HepG2 (cell line): ENCODE measurements around the gene STARD13. TPM values are rescaled to one million over a fixed set of nuclear protein-coding genes. Genes with fewer than 3 reads are reported as not detected.

Experiments
- AHR ChIP-seq: IDR thresholded peaks from 2 replicates; pipeline ENCODE4 v1.6.1; 2018; ENCODE audit warnings: missing genetic modification reagents, missing compliant biosample characterization
- ATAD3A ChIP-seq: sonication (generic); formaldehyde crosslinking; IDR thresholded peaks from 2 replicates; pipeline ENCODE4 v1.4.0; 2020; ENCODE audit warnings: missing genetic modification reagents
- CBX2 ChIP-seq, 2 experiments: fragments of 200-600 bp in 1 of 2; sonication (generic); formaldehyde crosslinking in 1 of 2; IDR thresholded peaks; 2 replicates each; pipeline versions ENCODE4 v1.7.0 to v1.8.1; 2018 to 2022; ENCODE audit warnings: low read depth in 2 of 2, low read length in 1 of 2, mild to moderate bottlenecking in 1 of 2, missing genetic modification reagents in 1 of 2
- CEBPG ChIP-seq: IDR thresholded peaks from 2 replicates; pipeline ENCODE4 v1.6.1; 2016
- HDAC1 ChIP-seq: sonication (generic); formaldehyde crosslinking; IDR thresholded peaks from 2 replicates; pipeline ENCODE4 v1.5.1; 2020; ENCODE audit warnings: mild to moderate bottlenecking, missing genetic modification reagents
- HNRNPUL1 ChIP-seq: fragments of 200-400 bp; formaldehyde crosslinking; IDR thresholded peaks from 2 replicates; pipeline ENCODE4 v1.6.1; 2017; ENCODE audit warnings: low read depth, mild to moderate bottlenecking, low read length, moderate library complexity
- KLF6 ChIP-seq: IDR thresholded peaks from 2 replicates; pipeline ENCODE4 v1.8.0; 2016; ENCODE audit warnings: missing biosample characterization, missing genetic modification reagents
- NFYB ChIP-seq: sonication (generic); formaldehyde crosslinking; IDR thresholded peaks from 2 replicates; pipeline ENCODE4 v1.4.0; 2020; ENCODE audit warnings: missing genetic modification reagents
- PAX8 ChIP-seq: sonication (generic); formaldehyde crosslinking; IDR thresholded peaks from 2 replicates; pipeline ENCODE4 v1.8.0; 2022; ENCODE audit warnings: mild to moderate bottlenecking, missing genetic modification reagents, borderline replicate concordance
- SNRNP70 ChIP-seq: fragments of 200-400 bp; formaldehyde crosslinking; IDR thresholded peaks from 2 replicates; pipeline ENCODE4 v1.6.1; 2017; ENCODE audit warnings: mild to moderate bottlenecking, low read depth, low read length, moderate library complexity
- SRSF4 ChIP-seq: fragments of 200-400 bp; formaldehyde crosslinking; IDR thresholded peaks from one replicate; pipeline ENCODE4 v1.6.1; 2018; ENCODE audit warnings: mild to moderate bottlenecking, low read depth, low read length, moderate library complexity; ENCODE audit not compliant: poor library complexity, severe bottlenecking
- YY1 ChIP-seq: IDR thresholded peaks from 2 replicates; pipeline ENCODE4 v1.6.1; 2011; ENCODE audit warnings: low read length, low read depth, moderate library complexity, mild to moderate bottlenecking; ENCODE audit not compliant: insufficient read depth, insufficient replicate concordance
- ZBTB3 ChIP-seq: sonication (generic); formaldehyde crosslinking; IDR thresholded peaks from 2 replicates; pipeline ENCODE4 v1.4.0; 2020; ENCODE audit warnings: low read depth, mild to moderate bottlenecking, moderate library complexity, missing genetic modification reagents, borderline replicate concordance
- ZBTB7B ChIP-seq: sonication (generic); formaldehyde crosslinking; IDR thresholded peaks from 2 replicates; pipeline ENCODE4 v1.4.0; 2020; ENCODE audit warnings: missing genetic modification reagents
- ZNF30 ChIP-seq: sonication (generic); formaldehyde crosslinking; IDR thresholded peaks from 2 replicates; pipeline ENCODE4 v1.5.0; 2020; ENCODE audit warnings: mild to moderate bottlenecking, missing genetic modification reagents
- ZNF382 ChIP-seq: sonication (generic); formaldehyde crosslinking; IDR thresholded peaks from 2 replicates; pipeline ENCODE4 v1.5.0; 2020; ENCODE audit warnings: missing genetic modification reagents, mild to moderate bottlenecking, borderline replicate concordance
- ZNF383 ChIP-seq: sonication (generic); formaldehyde crosslinking; IDR thresholded peaks from 2 replicates; pipeline ENCODE4 v1.4.0; 2020; ENCODE audit warnings: missing genetic modification reagents, mild to moderate bottlenecking, borderline replicate concordance
- ZNF567 ChIP-seq: sonication (generic); formaldehyde crosslinking; IDR thresholded peaks from 2 replicates; pipeline ENCODE4 v1.8.1; 2023; ENCODE audit warnings: mild to moderate bottlenecking, missing genetic modification reagents, borderline replicate concordance
- ZNF703 ChIP-seq: sonication (generic); formaldehyde crosslinking; IDR thresholded peaks from 2 replicates; pipeline ENCODE4 v1.5.1; 2020; ENCODE audit warnings: missing genetic modification reagents, mild to moderate bottlenecking, moderate library complexity, borderline replicate concordance
- polyA plus RNA-seq, 8 experiments: library from polyadenylated mRNA; depleted of rRNA in 3 of 8; stranded (reverse) in 7 of 8; unstranded in 1 of 8; fragments of >200 nt; fragmentation: Illumina TruSeq in 4 of 8; extraction: Trizol in 4 of 8; gene quantifications; 2 replicates each; pipeline versions ENCODE4 v1.2.1 to v1.2.3, GENCODE V29; 2011 to 2016; ENCODE audit warnings: low read depth in 4 of 8, missing spikeins in 1 of 8, mixed read lengths in 1 of 8; ENCODE audit not compliant: insufficient read depth in 1 of 8
- total RNA-seq, 5 experiments: library from RNA; depleted of rRNA; stranded (reverse); fragments of >200 nt; fragmentation: Illumina TruSeq; extraction: Trizol; gene quantifications; 2 replicates each; pipeline ENCODE4 v1.2.3, GENCODE V29; 2016; ENCODE audit warnings: low read depth in 1 of 5
- TF ChIP-seq, protein P1 (sequence below): fragments of 450-650 bp; IDR thresholded peaks from 2 replicates; pipeline ENCODE4 v1.6.1; 2017; ENCODE audit warnings: mild to moderate bottlenecking
- TF ChIP-seq, protein P2 (sequence below): sonication (generic); formaldehyde crosslinking; IDR thresholded peaks from 2 replicates; pipeline ENCODE4 v1.8.1; 2023; ENCODE audit warnings: mild to moderate bottlenecking, moderate library complexity, missing genetic modification reagents
- TF ChIP-seq, protein P3 (sequence below): sonication (generic); formaldehyde crosslinking; IDR thresholded peaks from 2 replicates; pipeline ENCODE4 v1.8.0; 2022; ENCODE audit warnings: missing genetic modification reagents, mild to moderate bottlenecking, moderate library complexity, borderline replicate concordance
- TF ChIP-seq, protein P4 (sequence below): sonication (generic); formaldehyde crosslinking; IDR thresholded peaks from 2 replicates; pipeline ENCODE4 v1.5.0; 2020; ENCODE audit warnings: missing genetic modification reagents

Gene STARD13
- total and polyA plus RNA-seq, 2 of the 13 experiments (the other 11 are each of a cell fraction or from before 2014, with no cell fraction given), result 12.8 to 14.3 TPM

DNA sequence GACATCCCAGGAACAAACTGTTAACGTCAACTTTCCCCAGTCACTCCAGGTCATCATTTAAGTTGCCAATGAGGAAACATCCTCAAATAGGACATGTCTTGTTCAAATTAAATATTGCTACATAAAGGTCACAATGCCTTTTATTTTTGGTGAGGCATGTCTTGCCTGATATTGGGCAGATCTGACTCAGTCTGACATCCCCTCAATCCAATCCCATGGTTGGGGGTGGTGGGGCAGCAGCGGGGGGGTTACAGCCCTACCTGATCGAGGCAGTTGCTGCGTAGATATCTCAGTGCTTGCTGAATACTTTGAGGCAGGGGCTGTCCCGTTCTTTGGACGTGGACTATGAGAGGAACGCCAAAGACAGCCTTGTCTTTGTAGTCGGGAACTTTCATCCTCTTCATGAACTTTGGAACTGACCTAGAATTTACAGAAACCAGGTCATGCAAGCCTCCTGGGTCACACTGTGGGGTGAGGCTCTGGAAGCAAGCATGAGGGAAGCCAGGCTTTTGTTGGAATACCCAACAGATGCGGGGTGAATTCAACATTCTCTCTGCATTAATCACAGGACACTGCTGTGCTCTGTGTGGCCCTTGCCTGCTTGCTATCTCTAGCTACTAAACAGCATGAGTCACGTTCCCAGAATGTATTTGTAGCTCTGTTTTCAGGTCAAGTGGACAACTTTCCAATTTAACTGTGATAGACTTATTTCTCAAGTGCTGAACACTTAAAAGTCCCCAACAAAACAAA lies 159.6 kb downstream of the STARD13 start (continued):
- TF ChIP-seq, protein P1, sequence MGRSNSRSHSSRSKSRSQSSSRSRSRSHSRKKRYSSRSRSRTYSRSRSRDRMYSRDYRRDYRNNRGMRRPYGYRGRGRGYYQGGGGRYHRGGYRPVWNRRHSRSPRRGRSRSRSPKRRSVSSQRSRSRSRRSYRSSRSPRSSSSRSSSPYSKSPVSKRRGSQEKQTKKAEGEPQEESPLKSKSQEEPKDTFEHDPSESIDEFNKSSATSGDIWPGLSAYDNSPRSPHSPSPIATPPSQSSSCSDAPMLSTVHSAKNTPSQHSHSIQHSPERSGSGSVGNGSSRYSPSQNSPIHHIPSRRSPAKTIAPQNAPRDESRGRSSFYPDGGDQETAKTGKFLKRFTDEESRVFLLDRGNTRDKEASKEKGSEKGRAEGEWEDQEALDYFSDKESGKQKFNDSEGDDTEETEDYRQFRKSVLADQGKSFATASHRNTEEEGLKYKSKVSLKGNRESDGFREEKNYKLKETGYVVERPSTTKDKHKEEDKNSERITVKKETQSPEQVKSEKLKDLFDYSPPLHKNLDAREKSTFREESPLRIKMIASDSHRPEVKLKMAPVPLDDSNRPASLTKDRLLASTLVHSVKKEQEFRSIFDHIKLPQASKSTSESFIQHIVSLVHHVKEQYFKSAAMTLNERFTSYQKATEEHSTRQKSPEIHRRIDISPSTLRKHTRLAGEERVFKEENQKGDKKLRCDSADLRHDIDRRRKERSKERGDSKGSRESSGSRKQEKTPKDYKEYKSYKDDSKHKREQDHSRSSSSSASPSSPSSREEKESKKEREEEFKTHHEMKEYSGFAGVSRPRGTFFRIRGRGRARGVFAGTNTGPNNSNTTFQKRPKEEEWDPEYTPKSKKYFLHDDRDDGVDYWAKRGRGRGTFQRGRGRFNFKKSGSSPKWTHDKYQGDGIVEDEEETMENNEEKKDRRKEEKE, result no peak
- TF ChIP-seq ZBTB3 (CRISPR knock-in tag) (no peak), SRSF4 (no peak), ZBTB7B (peak; percentile 83), ZNF703 (no peak), NFYB (CRISPR knock-in tag) (0 out of 2 replicates have a peak, but pooled peaks have one; percentile 28), PAX8 (CRISPR knock-in tag) (no peak), CEBPG (CRISPR knock-in tag) (peak; percentile 2), KLF6 (CRISPR knock-in tag) (0 out of 2 replicates have a peak, but pooled peaks have one; percentile 66), HNRNPUL1 (no peak), ZNF567 (no peak), YY1 (no peak), SNRNP70 (no peak), HDAC1 (CRISPR knock-in tag) (peak; percentile 80), ZNF383 (CRISPR knock-in tag) (no peak), AHR (CRISPR knock-in tag) (no peak), ATAD3A (no peak), ZNF30 (CRISPR knock-in tag) (no peak), CBX2 (IDR thresholded peaks at IDR 0.05; ENCODE audit: low read depth, low read length) (no peak), CBX2 (CRISPR knock-in tag; IDR thresholded peaks at IDR 0.05; ENCODE audit: low read depth) (no peak), ZNF382 (CRISPR knock-in tag) (no peak)
- TF ChIP-seq, protein P2, sequence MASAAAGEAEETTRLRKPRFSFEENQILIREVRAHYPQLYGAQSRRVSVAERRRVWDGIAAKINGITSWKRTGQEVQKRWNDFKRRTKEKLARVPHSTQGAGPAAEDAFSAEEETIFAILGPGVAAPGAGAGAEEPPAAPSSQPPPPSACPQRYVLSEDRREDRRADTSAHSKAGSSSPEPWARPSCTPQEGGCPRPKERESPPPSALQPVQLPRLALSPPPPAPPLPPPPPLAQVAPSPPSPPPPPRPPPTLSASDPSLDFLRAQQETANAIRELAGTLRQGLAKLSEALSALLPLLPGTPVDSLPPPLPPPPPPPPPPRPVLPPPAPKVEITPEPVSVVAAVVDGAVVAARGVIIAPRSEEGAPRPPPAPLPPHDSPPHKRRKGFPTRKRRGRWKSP (CRISPR knock-in tag), result 0 out of 2 replicates have a peak, but pooled peaks have one; percentile 43
- TF ChIP-seq, protein P3, sequence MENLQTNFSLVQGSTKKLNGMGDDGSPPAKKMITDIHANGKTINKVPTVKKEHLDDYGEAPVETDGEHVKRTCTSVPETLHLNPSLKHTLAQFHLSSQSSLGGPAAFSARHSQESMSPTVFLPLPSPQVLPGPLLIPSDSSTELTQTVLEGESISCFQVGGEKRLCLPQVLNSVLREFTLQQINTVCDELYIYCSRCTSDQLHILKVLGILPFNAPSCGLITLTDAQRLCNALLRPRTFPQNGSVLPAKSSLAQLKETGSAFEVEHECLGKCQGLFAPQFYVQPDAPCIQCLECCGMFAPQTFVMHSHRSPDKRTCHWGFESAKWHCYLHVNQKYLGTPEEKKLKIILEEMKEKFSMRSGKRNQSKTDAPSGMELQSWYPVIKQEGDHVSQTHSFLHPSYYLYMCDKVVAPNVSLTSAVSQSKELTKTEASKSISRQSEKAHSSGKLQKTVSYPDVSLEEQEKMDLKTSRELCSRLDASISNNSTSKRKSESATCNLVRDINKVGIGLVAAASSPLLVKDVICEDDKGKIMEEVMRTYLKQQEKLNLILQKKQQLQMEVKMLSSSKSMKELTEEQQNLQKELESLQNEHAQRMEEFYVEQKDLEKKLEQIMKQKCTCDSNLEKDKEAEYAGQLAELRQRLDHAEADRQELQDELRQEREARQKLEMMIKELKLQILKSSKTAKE (CRISPR knock-in tag), result peak; percentile 81
- TF ChIP-seq, protein P4, sequence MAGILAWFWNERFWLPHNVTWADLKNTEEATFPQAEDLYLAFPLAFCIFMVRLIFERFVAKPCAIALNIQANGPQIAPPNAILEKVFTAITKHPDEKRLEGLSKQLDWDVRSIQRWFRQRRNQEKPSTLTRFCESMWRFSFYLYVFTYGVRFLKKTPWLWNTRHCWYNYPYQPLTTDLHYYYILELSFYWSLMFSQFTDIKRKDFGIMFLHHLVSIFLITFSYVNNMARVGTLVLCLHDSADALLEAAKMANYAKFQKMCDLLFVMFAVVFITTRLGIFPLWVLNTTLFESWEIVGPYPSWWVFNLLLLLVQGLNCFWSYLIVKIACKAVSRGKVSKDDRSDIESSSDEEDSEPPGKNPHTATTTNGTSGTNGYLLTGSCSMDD (CRISPR knock-in tag), result no peak
